SK-N-SH treated with all-trans-retinoic acid at 6 μM for 48 hours (cell line): ENCODE results near the gene TMPRSS6.

Source experiments
- ATAC-seq: fragments of 200-7000 bp; cut with Tn5 transposase; 3 replicates; pipeline ENCODE4 v1.9.1; 2020; ENCODE audit warnings: mild to moderate bottlenecking, moderate library complexity
- BACH2 ChIP-seq: fragments of 250-450 bp; sonication (Bioruptor Pico); IDR thresholded peaks from 2 replicates; pipeline ENCODE4 v1.9.0; 2021; ENCODE audit warnings: mild to moderate bottlenecking, borderline replicate concordance
- CSDC2 ChIP-seq: fragments of 250-450 bp; sonication (Bioruptor Pico); IDR thresholded peaks from 2 replicates; pipeline ENCODE4 v1.5.0; 2020; ENCODE audit warnings: mild to moderate bottlenecking, moderate library complexity
- ESRRG ChIP-seq: fragments of 250-450 bp; sonication (Bioruptor Pico); IDR thresholded peaks from 2 replicates; pipeline ENCODE4 v1.6.1; 2021; ENCODE audit warnings: mild to moderate bottlenecking
- ISL1 ChIP-seq: fragments of 250-450 bp; sonication (Bioruptor Pico); IDR thresholded peaks from 2 replicates; pipeline ENCODE4 v2.1.2; 2022; ENCODE audit warnings: mild to moderate bottlenecking, moderate library complexity
- OSR1 ChIP-seq: fragments of 250-450 bp; sonication (Bioruptor Pico); IDR thresholded peaks from 2 replicates; pipeline ENCODE4 v1.8.0; 2022; ENCODE audit warnings: moderate library complexity, mild to moderate bottlenecking, inconsistent platforms
- PPARA ChIP-seq: fragments of 250-450 bp; sonication (Bioruptor Pico); IDR thresholded peaks from 2 replicates; pipeline ENCODE4 v1.5.0; 2020; ENCODE audit warnings: mild to moderate bottlenecking, borderline replicate concordance
- RARB ChIP-seq: fragments of 250-450 bp; sonication (Bioruptor Pico); IDR thresholded peaks from 2 replicates; pipeline ENCODE4 v1.8.0; 2021; ENCODE audit warnings: mild to moderate bottlenecking, moderate library complexity
- SNAI2 ChIP-seq: fragments of 250-450 bp; sonication (Bioruptor Pico); IDR thresholded peaks from 2 replicates; pipeline ENCODE4 v1.5.0; 2020; ENCODE audit warnings: mild to moderate bottlenecking, moderate library complexity
- TOX ChIP-seq: fragments of 250-450 bp; sonication (Bioruptor Pico); IDR thresholded peaks from 2 replicates; pipeline ENCODE4 v1.8.0; 2021; ENCODE audit warnings: mild to moderate bottlenecking, moderate library complexity, borderline replicate concordance
- ZC3H10 ChIP-seq: fragments of 250-450 bp; sonication (Bioruptor Pico); IDR thresholded peaks from 2 replicates; pipeline ENCODE4 v1.5.1; 2021; ENCODE audit warnings: mild to moderate bottlenecking, moderate library complexity
- ZFP3 ChIP-seq: fragments of 250-450 bp; sonication (Bioruptor Pico); IDR thresholded peaks from 2 replicates; pipeline ENCODE4 v1.5.0; 2020; ENCODE audit warnings: mild to moderate bottlenecking, moderate library complexity
- ZFP30 ChIP-seq: fragments of 450-650 bp; formaldehyde crosslinking; IDR thresholded peaks from 2 replicates; pipeline ENCODE4 v1.5.0; 2022; ENCODE audit warnings: mild to moderate bottlenecking, moderate library complexity
- ZNF565 ChIP-seq: fragments of 450-650 bp; formaldehyde crosslinking; conservative IDR thresholded peaks from 2 replicates; pipeline ENCODE4 v1.5.0; 2020; ENCODE audit warnings: low read depth, mild to moderate bottlenecking, moderate library complexity
- ZNF70 ChIP-seq: fragments of 450-650 bp; formaldehyde crosslinking; IDR thresholded peaks from 2 replicates; pipeline ENCODE4 v1.5.0; 2020; ENCODE audit warnings: mild to moderate bottlenecking, moderate library complexity
- TF ChIP-seq, protein P1 (sequence below): fragments of 250-450 bp; sonication (Bioruptor Pico); IDR thresholded peaks from 2 replicates; pipeline ENCODE4 v1.8.0; 2021; ENCODE audit warnings: low read depth, mild to moderate bottlenecking, moderate library complexity, borderline replicate concordance
- TF ChIP-seq, protein P2 (sequence below): fragments of 250-450 bp; sonication (Bioruptor Pico); IDR thresholded peaks from 2 replicates; pipeline ENCODE4 v1.5.1; 2021; ENCODE audit warnings: mild to moderate bottlenecking, moderate library complexity
- TF ChIP-seq, protein P3 (sequence below): fragments of 250-450 bp; sonication (Bioruptor Pico); IDR thresholded peaks from 2 replicates; pipeline ENCODE4 v1.5.0; 2020; ENCODE audit warnings: mild to moderate bottlenecking, moderate library complexity
- TF ChIP-seq, protein P4 (sequence below): fragments of 250-450 bp; sonication (Bioruptor Pico); IDR thresholded peaks from 2 replicates; pipeline ENCODE4 v1.5.1; 2020; ENCODE audit warnings: low read depth, mild to moderate bottlenecking, moderate library complexity

TMPRSS6 gene

DNA sequence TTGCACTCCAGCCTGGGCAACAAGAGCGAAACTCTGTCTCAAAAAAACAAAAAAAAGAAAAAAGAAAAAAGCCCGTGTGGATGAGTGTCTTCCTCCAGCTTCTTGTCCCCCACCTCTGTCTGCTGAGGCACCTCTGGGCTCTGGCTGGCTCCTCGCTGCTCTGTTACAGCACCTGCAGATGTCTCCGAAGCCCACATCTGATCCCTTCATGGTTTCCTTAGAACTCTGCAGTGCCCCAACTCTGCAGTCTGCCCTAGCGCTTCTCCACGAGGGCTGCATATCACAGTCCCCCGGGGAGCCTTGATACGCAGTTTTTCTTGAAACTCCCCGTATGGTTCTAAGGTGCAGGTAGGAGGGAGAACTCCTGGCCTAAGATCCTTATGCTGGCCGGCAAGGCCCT lies 42.1 kb downstream of the TMPRSS6 start:
- no peak for ATAC-seq
- TF ChIP-seq, protein P1, sequence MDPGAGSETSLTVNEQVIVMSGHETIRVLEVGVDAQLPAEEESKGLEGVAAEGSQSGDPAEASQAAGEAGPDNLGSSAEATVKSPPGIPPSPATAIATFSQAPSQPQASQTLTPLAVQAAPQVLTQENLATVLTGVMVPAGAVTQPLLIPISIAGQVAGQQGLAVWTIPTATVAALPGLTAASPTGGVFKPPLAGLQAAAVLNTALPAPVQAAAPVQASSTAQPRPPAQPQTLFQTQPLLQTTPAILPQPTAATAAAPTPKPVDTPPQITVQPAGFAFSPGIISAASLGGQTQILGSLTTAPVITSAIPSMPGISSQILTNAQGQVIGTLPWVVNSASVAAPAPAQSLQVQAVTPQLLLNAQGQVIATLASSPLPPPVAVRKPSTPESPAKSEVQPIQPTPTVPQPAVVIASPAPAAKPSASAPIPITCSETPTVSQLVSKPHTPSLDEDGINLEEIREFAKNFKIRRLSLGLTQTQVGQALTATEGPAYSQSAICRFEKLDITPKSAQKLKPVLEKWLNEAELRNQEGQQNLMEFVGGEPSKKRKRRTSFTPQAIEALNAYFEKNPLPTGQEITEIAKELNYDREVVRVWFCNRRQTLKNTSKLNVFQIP = no peak
- TF ChIP-seq SNAI2 (CRISPR knock-in tag) (no peak), ZNF565 (CRISPR knock-in tag) (no peak)

DNA sequence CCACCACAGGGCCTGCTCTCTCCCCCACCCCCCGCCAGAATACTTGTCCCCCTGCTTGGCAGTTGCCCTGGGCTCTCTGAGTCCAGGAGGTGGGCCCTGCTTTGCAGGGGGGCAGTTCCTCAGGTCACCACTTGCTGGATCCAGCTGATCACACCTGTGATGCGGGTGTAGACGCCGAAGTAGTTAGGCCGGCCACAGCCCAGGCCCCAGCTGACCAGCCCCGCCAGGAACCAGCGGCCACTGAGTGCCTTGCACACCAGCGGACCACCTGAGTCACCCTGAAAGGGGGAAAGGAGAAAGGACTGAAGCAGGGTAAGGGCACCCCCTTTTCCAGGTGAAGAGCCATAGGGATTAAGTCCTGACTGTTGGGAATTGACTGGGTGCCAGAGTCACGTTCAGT lies 43.6 kb downstream of the TMPRSS6 start:
- ATAC-seq = no peak
- no peak for TF ChIP-seq ZNF565 (CRISPR knock-in tag)
- TF ChIP-seq RARB (CRISPR knock-in tag) = no peak
- TF ChIP-seq, protein P2, sequence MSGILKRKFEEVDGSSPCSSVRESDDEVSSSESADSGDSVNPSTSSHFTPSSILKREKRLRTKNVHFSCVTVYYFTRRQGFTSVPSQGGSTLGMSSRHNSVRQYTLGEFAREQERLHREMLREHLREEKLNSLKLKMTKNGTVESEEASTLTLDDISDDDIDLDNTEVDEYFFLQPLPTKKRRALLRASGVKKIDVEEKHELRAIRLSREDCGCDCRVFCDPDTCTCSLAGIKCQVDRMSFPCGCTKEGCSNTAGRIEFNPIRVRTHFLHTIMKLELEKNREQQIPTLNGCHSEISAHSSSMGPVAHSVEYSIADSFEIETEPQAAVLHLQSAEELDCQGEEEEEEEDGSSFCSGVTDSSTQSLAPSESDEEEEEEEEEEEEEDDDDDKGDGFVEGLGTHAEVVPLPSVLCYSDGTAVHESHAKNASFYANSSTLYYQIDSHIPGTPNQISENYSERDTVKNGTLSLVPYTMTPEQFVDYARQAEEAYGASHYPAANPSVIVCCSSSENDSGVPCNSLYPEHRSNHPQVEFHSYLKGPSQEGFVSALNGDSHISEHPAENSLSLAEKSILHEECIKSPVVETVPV (CRISPR knock-in tag) = no peak
- no peak for TF ChIP-seq PPARA (CRISPR knock-in tag)
- no peak for TF ChIP-seq TOX
- no peak for TF ChIP-seq ZFP30 (CRISPR knock-in tag)
- no peak for TF ChIP-seq ZFP3 (CRISPR knock-in tag)
- no peak for TF ChIP-seq ZNF70 (CRISPR knock-in tag)
- TF ChIP-seq ESRRG = no peak
- no peak for TF ChIP-seq BACH2 (CRISPR knock-in tag)
- no peak for TF ChIP-seq SNAI2 (CRISPR knock-in tag)
- TF ChIP-seq, protein P1 = no peak
- TF ChIP-seq, all 23 proteins: peak for 0

DNA sequence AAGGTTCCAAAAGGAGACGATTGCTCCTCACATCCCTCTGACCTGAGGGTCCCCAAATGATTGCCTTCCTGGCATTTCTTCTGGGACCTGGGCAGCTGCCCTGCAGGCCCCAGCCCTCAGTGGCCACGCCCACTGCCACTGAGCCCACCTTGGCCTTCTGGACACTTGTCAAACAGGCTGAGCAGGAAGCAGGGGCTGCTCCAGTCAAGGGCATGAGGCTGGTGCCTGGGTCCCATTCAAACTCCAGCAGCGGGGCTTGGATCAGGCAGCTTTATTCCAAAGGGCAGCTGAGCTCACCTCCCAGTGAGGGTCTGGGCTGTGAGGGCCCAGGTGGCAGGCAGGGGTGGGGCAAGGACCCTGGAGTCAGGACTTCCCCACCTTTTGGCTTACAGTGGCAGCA lies 44.3 kb downstream of the TMPRSS6 start:
- TF ChIP-seq CSDC2 = no peak
- no peak for TF ChIP-seq ZFP30 (CRISPR knock-in tag)
- TF ChIP-seq BACH2 (CRISPR knock-in tag) = no peak
- no peak for TF ChIP-seq ZFP3 (CRISPR knock-in tag)
- TF ChIP-seq, protein P3, sequence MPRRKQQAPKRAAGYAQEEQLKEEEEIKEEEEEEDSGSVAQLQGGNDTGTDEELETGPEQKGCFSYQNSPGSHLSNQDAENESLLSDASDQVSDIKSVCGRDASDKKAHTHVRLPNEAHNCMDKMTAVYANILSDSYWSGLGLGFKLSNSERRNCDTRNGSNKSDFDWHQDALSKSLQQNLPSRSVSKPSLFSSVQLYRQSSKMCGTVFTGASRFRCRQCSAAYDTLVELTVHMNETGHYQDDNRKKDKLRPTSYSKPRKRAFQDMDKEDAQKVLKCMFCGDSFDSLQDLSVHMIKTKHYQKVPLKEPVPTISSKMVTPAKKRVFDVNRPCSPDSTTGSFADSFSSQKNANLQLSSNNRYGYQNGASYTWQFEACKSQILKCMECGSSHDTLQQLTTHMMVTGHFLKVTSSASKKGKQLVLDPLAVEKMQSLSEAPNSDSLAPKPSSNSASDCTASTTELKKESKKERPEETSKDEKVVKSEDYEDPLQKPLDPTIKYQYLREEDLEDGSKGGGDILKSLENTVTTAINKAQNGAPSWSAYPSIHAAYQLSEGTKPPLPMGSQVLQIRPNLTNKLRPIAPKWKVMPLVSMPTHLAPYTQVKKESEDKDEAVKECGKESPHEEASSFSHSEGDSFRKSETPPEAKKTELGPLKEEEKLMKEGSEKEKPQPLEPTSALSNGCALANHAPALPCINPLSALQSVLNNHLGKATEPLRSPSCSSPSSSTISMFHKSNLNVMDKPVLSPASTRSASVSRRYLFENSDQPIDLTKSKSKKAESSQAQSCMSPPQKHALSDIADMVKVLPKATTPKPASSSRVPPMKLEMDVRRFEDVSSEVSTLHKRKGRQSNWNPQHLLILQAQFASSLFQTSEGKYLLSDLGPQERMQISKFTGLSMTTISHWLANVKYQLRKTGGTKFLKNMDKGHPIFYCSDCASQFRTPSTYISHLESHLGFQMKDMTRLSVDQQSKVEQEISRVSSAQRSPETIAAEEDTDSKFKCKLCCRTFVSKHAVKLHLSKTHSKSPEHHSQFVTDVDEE (CRISPR knock-in tag) = no peak
- no peak for TF ChIP-seq TOX
- no peak for TF ChIP-seq ISL1 (CRISPR knock-in tag)
- TF ChIP-seq, protein P2 (CRISPR knock-in tag) = no peak
- TF ChIP-seq SNAI2 (CRISPR knock-in tag) = no peak
- TF ChIP-seq ESRRG = no peak
- TF ChIP-seq OSR1 = no peak
- TF ChIP-seq, protein P4, sequence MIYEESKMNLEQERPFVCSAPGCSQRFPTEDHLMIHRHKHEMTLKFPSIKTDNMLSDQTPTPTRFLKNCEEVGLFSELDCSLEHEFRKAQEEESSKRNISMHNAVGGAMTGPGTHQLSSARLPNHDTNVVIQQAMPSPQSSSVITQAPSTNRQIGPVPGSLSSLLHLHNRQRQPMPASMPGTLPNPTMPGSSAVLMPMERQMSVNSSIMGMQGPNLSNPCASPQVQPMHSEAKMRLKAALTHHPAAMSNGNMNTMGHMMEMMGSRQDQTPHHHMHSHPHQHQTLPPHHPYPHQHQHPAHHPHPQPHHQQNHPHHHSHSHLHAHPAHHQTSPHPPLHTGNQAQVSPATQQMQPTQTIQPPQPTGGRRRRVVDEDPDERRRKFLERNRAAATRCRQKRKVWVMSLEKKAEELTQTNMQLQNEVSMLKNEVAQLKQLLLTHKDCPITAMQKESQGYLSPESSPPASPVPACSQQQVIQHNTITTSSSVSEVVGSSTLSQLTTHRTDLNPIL = no peak
- no peak for TF ChIP-seq ZC3H10 (CRISPR knock-in tag)
- TF ChIP-seq, all 23 proteins: peak for 0
- no peak for ATAC-seq

DNA sequence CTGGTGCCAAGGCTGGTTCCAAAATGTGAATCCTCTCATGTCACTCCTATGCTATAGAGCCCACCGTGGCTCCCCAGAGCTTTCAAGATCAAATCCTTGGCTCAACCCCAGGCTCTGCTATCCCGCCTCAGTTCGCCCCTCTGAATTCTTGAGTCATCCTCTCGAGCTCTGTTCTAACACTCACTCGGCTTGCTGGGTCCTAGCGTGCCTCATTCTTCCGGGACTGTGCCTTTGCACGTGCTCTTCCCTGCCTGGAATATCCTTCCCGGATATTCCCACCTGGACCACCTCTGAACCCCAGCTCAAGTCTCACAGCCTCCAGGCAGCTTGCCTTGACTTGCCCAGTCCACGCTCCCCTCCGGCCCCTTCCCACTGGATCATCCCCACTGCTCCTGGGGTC lies 45.0 kb downstream of the TMPRSS6 start:
- no peak for ATAC-seq
- TF ChIP-seq, protein P1 = no peak
- TF ChIP-seq RARB (CRISPR knock-in tag) (no peak), BACH2 (CRISPR knock-in tag) (no peak)
